Activated T-helper 9 cell treated with anti-CD3 and anti-CD28 coated beads, Interleukin-2, amount 50 U/mL, for 16 hours (primary cell): ENCODE measurements around the gene ZNF143.
"Not testable (repeated sequence)": the region's sequence is repeated elsewhere in the genome, so short reads cannot be mapped to it uniquely, and the experiment has no call there.

Source experiments
- DNase-seq: peaks from one replicate; pipeline ENCODE4 v3.0.0-alpha.2; 2020; ENCODE audit warnings: low read depth

Gene ZNF143

DNA sequence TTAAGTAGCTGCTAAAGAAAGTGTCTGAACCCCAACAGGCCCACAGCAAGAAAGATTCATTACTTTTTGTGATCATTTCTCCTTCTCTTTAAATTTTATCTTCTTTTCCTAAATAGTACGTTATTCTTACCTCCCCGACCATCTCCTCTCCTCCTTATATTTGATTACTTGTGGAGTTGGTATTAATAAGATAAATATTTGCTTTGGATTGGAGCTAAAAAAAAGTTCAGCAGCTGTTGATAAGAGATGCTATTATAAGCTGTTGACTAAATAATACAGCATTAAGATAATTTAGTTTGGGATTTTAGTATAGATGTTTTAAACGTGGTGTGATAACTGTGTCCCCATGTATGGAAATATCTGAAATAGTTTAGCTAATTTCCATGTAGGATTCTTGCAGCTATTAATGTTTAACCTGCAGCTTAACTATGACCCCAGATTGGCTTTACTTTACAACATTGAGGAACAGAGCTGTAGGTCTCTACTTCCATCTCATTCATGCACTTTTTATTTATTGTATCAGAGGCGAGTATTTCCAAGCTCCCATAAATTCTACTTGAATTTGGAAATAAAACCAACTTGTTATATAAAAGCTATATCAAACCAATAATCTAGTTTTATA, 37.8 kb downstream of the ZNF143 start:
- DNase-seq: no peak

DNA sequence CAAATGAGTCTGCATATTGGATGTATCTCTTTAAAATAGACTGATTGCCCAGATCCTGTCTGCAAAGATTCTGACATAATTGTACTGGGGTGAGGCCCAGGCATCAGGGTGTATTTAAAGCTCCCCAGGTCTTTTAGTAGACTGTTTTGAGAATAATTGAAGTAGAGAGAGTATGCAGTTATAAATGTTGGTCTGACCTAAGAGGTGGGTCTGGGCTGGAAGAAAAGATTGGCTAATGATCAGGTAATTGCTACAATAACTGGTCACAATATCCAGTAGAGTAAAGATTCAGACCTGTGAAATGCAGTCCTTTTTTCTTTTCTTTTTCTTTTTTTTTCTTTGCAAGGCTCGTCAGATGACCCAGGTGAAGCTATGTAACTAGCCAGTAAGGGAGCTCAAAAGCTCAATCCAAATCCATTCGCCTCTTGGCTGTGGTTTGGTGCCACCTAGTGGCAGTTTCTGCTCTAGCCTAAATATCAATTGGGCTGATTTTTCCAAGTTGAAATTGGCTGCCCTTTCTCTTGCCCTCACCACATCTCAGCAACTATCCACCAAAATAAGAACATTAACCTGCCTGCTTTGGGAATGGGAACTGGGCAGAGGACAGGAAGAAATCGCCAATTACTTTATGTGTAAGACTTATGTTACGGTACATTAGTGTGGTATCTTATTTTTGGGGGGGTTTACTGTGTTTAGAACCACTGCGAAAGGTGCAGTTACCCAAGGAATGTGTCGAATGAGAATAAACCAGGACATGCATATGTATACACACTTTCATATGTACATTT, 45.9 kb downstream of the ZNF143 start:
- DNase-seq: peak; percentile 54

DNA sequence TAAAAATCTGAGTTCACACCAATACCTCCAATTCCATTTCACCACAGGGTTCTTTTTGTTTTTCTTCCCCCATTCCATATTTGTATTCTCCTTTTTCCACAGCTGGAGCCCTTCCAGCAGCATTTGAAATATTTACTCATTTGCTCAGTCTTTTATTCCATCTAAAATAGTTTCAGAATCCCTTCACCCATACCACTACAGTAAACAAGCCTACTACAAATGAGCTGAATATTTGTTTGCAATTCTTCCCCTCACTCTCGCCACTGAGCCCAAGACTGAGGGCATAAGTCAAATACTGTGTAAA, 46.4 kb downstream of the ZNF143 start:
- no peak for DNase-seq

DNA sequence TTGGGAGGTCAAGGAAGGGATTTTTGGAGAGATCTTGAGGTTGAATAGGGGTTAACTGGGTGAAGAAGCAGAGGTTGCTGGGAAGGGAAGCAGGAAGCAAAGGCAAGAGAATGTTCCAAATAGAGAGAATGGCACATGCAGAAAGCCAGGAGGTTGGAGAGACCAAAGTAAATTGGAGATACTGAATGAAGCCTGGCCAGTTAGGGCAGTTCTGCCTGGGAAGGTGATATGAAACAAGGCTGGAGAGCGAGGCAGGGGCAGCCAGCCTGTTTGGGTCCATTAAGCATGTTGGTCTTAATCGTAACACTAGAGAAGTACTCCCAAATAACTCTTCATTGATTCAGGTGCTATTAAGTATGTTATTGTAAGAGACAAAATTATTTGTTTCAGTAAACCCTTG, 48.2 kb downstream of the ZNF143 start:
- DNase-seq: no peak

DNA sequence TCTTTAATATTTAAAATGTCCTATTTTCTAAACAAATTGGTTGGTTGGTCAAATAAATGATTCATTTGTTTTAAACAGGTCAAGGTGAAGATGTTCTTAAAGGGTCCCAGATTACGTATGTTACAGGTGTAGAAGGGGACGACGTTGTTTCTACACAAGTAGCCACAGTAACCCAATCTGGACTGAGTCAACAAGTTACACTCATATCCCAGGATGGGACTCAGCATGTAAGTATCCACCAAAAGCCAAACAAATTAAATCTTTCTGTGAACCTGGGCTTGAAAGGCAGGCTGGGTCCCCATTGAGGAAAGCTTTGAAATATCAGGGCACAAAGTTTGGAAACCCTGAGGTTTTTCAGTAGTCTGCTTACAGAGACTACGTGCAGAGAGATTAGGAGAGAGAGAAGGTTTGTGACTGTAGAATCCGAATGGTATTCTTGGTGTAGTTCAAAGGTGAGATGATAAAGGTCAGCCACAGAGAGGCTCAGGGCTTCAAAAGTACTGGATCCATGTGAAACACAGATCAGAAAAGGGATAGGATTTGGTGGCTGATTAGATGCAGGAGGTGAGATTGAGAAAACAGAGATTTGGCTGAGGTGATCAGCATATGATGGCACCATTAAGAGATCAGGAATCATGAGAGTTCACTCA, 51.7 kb downstream of the ZNF143 start:
- DNase-seq: no peak

DNA sequence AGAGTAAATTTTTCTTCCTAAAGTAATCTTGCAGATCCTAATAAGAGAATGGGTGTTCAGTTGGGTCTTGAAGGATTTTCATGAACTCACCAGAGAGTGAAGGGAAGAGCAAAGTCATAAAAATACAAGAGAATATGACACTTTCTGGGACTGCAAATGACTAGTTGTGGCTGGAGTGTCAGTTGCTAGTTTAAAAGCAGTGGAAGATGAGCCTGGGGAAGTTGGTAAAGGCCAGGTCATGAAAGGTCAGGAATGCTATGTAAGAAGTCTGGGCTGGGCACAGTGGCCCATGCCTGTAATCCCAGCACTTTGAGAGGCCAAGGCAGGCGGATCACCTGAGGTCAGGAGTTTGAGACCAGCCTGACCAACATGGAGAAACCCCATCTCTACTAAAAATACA, 53.8 kb downstream of the ZNF143 start:
- not testable (repeated sequence) for DNase-seq

DNA sequence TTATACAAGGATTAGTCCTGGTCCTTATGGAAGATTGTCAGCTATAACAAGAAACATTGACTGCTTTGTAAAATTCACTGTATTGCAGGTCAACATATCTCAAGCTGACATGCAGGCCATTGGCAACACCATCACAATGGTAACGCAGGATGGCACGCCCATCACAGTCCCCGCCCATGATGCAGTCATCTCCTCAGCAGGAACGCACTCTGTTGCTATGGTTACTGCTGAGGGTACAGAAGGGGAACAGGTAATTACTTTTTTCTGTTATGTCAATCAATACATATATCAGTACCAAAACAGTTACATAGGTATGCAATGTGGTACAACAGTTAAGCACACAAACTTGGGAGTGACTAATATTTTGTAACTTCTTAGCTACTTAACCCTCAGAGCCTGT, 55.3 kb downstream of the ZNF143 start:
- DNase-seq: no peak

DNA sequence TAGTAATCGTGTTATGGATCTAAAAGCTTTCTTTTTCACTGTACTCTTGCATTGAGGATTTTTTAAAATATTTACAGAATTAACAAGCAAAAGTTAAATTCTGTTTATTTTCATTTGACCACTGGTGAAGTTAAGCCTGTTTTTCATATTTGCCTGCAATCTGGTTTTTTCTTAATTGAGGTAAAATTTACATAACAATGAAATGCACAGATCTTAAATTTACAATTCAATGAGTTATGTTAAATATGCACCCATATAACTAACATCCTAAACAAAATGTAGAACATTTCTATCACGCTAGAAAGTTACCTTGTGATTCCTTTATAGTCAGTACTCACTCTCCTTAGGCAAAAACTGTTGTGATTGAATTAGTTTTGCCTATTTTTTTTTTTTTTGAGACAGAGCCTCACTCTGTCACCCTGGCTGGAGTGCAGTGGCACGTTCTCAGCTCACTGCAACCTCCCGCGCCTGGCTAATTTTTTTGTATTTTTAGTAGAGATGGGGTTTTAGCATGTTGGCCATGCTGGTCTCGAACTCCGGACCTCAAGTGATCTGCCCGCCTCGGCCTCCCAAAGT, 58.1 kb downstream of the ZNF143 start:
- DNase-seq: no peak

DNA sequence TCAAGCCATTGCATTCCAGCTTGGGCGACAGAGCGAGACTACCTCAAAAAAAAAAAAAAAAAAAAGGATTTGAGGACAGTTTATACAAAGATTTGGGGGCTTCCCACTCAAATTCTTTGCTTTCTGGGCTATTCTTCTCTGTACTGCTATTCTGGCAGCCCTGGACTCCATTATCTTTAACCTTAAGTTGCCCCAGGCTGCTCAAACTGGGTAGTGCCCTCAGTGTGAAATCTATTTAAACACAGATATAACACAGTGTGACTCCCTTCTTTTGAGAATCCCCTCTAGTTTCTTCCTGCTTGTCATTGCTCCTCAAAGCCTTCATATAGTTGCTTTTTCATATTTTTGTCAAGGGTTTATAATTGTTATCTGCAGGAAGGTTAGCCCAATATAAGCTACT, 63.2 kb downstream of the ZNF143 start:
- DNase-seq: no peak

DNA sequence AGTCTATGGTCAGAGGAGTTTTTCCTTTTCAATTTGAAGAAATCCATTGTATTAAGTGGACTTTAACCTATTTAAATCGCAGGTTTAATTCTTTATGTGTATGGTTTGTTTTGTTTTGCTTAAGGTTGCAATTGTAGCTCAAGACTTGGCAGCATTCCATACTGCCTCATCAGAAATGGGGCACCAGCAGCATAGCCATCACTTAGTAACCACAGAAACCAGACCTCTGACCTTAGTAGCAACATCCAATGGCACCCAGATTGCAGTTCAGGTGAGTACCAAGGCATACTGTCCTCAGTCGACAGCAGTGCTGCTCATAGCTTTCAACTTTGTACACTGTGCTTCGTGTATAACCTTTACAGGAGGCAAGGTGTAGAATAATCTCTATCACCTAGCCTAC, 64.3 kb downstream of the ZNF143 start:
- DNase-seq: no peak

DNA sequence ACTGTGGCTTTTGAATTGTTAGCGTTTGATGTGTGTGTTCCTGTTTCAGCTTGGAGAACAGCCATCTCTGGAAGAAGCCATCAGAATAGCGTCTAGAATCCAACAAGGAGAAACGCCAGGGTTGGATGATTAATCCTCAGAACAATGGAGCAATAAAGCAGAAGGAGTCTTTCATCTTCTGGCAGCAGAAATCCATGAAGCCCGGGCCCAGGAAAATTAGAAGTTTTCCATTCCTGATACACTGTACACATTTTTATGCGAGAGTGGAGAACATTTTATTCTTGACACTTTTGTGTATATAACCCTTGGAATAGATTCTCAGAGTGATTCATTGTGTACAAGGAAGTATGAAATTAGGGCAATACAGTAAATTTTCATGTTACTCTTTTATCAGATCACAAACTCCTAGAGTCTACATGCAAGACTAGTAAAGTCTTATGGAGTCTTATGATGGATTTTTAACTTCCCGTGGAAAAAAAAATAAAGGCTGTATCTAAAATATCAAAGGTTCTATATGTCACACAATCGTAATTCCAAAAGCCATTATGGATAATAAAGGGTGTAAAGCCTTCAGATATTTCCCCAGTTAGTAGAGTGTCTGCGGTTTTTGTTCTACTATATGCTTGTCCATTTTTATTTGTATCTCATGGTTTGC, 66.8 kb downstream of the ZNF143 start:
- no peak for DNase-seq

DNA sequence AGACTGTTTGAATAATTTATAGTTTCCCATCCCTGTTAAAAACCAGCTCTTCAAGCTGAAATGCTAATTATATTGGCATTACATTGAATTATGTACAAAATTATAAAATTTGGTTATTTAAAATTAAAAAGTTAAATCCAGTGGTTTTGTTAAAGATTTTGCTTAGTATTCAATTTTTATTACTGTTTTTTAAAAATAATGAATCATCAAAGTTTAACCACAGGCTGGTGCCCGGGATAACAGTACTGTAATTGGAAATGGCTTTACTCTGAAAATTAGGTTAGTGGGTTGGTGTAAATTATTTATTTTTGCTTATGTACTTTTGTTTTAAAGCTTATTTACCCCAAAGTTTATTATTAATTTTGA, 67.3 kb downstream of the ZNF143 start:
- DNase-seq: no peak

DNA sequence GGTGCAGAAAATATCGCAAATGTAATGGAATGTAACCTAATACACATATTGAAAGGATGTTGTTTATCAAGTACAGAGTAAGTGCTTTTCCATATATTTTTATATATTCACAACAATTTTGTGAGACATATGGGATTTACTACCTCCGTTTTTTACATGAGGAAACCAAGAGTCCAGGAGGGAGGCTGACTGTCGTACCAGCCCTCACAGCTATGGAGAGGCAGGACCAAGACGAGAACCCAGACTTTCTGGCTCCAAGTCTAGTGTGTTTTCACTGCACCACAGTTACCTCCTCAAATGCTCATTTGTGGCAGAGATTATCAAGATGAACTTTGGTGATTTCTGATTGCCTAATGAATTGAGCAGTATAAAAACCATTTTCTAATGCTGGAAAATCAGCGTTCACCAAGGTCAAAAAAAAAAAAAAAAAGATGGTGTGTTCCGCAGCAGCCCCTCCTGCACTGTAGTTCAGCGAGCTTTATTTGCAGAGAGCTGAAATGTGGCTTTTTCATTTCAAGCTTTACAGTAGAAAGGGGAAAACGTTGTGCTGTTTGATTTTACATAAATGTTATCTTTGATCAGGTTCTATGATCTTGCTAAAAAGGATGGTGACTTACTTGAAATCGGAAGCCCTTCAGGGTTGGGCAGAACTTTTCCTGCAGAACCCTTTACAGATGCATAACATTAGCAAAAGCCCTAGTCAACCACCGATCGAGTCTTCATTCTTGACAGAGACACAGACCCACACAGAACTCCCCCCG, 67.9 kb downstream of the ZNF143 start:
- no peak for DNase-seq

DNA sequence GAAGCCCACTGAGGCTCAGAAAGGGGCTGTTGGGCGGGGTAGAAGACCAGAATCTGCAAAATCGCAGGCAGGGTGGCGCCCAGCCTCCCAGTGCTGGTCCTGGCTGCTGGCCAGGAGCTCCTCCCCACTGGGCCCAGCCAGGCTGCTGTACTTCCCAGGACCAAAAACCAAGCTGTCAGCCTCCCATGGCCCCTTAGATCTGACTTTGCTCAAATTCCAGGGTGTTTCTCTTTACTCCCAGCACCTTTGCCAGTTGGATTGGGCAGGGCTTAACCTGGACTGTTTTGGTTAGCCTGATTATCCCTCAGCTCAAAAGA, 68.5 kb downstream of the ZNF143 start:
- no peak for DNase-seq

DNA sequence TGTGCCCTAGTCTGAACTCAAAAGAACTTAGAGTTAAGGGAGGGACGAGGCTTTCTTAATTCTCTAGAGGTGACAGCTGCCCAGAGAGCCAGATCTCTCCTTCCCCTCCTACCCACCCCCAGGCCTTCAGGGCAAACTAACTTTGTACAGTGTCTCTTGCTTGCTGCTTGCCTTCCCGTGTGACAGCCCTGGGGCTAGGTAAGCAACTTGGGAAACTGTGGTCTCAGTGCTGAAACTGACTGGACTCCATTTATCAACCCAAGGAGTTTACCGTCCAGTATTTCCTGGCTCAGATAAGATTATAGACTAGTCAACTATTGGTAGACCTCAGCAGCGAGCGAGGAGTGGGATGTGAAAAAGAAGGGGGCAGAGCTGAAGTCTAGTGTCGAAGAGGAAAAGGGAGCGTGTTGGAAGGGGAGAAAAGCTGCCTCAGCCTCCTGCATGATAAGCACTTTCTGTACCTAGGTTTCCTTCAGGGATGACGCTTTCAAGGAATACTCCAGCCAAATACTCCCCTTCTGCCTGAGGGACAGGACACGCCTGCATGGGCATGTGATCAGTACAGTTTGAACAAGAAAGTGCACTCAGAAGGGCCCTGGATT, 69.3 kb downstream of the ZNF143 start:
- DNase-seq: no peak

DNA sequence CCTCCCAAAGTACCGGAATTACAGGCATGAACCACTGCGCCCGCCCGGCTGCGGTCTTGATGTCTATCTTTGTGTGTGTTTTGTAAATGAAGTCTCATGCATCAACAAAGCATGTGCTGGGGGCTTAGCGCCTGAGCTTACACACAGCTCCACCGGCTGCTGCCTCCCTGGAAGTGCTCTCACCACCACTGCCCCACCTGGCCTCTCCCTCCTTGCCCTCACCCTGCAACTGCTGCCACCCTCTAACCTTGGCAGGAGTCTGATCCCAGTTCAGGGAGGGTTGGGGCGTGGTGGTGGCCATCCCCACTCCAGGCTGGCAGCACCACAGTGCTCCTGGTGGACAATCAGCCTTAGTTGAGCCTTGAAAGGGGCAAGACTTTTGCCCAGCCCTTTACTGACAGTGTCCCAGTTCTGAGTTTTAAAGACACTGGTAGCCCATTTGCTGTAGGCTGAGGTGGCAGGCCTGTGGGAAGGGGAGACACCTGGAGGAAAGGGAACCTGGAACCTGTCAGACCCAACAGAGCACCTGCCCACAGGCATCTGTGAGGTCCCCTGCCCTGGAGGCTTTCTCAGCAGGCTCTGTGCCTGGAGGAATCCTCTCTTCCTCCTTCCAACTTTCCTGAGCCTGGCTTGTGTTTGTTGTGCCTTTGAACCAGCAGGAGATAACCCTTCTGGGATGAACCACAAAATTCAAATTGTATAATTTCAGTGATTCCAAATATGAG, 70.3 kb downstream of the ZNF143 start:
- DNase-seq: no peak

DNA sequence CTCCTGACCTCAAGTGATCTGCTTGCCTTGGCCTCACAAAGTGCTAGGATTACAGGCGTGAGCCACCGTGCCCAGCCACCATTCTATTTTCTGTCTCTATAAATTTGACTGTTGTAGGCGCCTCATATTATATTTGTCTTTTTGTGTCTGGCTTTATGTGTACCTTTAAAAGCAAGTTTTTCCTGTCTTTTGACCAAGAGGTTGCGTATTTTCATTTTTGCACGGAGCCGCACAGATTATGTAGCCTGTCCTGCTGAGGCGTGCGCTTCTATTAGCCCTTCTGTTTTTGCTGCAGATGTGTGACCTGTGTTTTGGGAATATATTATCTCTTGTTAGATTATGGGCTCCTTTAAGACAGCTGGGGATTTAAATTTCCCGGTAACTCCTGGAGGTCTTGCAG, 72.2 kb downstream of the ZNF143 start:
- DNase-seq: no peak

DNA sequence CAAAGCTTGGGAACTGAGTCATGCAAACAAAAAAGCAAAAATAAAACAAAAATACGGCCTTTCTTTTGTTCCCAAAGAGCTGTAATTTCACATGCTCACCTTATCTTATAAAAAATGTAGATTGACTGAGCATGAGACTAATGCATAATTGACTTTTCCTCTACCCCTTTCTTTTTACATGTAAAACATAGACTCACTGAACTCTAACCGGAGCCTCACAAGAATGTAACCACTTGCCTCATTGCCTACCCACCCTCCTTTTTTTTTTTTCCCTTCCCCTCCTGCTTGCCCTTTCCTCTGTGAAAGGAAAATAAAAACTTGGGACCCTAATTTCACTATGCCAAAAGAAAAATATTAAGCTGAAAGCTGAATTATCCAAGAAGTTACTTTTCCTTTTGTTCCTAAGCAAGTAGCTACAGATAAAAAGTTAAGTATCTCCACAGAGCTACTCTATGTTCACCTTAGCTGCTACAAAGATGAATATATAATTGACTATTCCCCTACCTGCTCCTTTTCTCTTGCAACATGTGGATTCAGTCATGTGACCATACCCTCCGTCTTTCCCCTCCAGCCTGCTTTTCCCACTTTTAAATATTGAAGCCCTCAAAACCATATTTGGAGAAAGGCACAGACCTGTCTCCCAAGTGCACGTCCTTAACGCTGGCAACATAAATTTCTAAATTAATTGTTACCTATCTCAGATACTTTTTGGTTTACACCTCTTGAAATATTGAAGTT, 73.1 kb downstream of the ZNF143 start:
- DNase-seq: no peak

DNA sequence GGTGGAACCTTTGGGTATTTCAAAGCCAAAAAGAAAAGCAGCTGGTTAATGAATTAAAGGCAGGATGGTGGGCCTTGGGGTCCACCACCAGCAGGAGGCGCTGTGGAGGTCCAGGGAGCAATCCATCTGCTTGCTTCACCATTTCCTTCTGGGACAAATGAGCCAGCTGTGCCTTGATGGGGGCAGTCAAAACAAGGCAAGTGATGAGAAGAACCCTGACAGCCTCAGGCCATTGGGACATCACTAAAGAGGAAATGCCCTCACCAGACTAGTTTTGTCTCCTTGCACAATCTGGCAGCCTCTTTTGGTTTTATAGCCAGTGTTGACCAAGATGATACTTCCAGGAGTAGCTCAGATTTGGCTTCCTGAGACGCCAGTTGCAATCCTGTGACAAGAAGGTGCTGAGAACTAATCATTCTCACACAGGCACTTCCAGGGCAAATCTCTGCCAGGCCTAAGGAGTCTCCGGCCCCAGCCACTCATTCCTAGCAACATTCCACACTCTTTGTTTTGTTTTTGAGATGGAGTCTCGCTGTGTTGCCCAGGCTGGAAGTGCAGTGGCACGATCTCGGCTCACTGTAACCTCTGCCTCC, 74.5 kb downstream of the ZNF143 start:
- DNase-seq: peak; percentile 64

DNA sequence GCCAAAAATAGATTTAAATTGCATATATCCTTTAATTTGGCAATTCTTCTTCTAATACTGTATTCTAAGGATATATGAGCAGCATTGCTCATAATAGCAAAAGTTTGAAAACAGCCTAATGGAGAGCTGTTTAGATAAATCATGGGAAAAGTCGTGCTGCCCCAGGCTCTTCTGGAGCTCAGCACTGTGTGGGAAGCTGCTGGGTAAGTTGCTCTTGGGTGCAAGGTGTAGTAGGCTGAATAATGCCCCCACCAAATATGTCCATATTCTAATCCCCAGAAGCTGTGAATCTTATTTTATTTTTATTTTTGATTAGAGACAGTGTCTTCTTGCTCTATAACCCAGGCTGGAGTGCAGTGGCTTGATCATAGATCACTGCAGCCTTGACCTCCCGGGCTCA, 77.7 kb downstream of the ZNF143 start:
- no peak for DNase-seq
